ENCODE data around the gene MYO16.
"Not testable (repeated sequence)": the region's sequence is repeated elsewhere in the genome, so short reads cannot be mapped to it uniquely, and the experiment has no call there.

MYO16 gene

DNA sequence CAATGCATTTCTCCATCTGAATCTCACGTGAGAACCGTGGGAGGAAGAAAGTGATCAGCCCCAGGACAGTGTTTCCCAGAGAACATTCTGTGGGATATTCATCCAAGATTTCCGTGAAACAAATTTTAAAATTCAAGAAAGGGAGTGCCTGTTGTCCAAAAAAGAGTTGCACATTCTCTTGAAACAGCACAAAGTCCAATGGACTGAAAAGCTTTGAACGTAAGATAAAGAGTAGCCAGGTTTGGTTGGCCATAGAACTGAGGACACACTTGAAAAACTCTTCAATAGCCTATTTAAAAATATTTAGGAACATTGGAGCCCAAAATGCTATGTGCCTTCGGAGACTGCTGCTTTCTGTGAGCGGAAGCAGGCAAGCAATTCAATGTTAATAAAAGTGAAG lies 353.9 kb downstream of the MYO16 start:
- no peak for DNase-seq (ENCODE audit: low read depth)

- DNase-seq (ENCODE audit: low read depth): no peak
Observed at GRCh38 chr13:108984251-108984920, 355.0 kb downstream of the MYO16 start.

- no peak for DNase-seq (ENCODE audit: low read depth)
Observed at GRCh38 chr13:108985166-108985565, 355.8 kb downstream of the MYO16 start.

DNA sequence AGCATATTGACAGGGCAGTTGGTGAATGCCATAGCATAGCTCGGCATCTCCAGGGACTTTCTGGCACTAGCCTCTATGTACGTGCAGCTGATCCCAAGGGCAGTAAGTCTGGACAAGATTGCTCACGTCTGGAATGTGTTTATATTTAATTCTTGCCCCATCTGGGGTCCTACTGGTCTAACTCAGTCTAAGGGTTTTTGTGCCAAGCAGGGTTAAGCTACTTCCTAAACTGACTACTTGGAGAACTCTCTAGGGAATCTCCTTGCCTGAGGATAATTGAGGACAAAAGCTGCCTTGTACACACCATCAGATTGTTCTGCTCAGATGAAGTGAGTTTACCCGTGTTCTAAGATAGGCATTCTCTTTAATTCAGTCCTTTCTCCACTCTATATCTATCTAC lies 358.1 kb downstream of the MYO16 start:
- DNase-seq (ENCODE audit: low read depth): no peak

GRCh38 chr13:108987944-108988343 lies 358.5 kb downstream of the MYO16 start:
- no peak for DNase-seq (ENCODE audit: low read depth)

- not testable (repeated sequence) for DNase-seq (ENCODE audit: low read depth)
Observed at GRCh38 chr13:108991416-108991815, 362.0 kb downstream of the MYO16 start.

DNA sequence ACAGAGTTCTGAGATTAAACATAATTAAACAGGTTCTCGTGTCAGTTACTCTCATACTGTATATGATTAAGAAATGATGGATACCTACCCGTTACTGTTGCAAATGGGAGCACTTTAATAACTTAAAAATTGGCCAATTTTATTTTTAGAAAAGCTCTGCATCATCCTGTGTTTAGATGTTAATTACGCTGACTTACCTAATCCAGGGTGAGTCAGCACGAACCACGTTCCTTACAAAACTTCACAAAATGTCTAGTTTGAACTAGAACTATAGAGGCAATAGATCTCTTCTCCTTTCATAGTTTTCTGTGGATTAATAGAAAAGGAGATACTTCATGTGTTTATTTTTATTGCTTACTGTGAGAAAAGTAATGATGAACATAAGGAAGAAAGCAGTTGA lies 363.9 kb downstream of the MYO16 start:
- DNase-seq (ENCODE audit: low read depth): no peak

DNA sequence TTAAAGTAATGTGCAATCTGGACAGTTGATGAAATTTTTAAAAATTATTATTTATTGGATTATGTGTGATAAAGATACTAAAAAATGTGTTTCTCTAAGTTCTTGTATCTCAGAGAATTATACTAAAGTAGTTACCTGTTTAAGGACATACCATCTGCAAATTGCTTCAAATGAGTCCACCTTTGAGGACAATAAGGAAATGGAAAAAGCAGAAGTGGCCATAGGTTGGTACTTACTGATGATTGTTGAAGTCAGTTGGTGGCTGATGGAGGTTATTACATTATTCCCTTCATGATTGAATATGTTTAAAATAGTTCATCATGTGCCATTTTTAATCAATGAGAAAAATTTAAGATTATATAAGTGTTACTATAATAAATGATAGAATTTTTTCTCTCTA lies 367.0 kb downstream of the MYO16 start:
- no peak for DNase-seq (ENCODE audit: low read depth)

DNA sequence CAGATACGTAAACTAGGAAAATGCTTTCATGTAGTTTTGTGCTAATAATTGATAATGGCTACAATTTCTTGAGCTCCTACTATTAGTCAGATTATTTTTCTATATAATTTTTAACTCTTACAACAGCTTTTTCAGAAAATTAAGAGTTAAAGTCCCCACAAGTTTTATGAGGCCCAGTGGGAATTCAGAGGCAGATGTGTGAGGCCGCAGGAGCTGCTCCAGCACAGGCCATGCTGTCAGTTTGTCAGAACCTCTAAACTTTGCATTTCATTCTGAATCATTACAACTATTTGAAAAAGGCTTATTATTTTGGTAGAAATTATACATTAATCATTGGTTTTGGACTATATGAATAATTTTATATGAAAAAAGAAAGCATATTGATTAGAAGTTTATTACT lies 370.8 kb downstream of the MYO16 start:
- DNase-seq (ENCODE audit: low read depth): no peak

DNA sequence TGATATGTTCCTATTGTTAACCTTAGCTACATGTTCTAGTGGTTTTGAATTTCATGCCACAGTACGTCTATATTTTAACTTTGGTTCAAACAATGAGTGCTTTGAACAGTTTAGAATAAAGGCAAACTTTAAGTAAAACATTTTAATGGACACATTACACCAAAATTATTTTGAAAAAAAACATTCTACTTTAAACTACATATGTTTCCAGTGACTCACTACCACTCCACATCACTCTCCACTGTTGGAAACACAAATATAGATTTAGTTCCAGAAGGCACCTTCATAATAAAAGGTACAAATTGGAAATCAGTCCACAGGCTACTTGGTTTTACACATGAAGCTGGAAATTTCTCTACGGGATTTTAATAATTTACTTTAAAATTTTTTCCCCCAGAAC lies 373.5 kb downstream of the MYO16 start:
- DNase-seq (ENCODE audit: low read depth): no peak

GRCh38 chr13:109007946-109008345 lies 378.5 kb downstream of the MYO16 start:
- no peak for DNase-seq (ENCODE audit: low read depth)

GRCh38 chr13:109009756-109010155 lies 380.3 kb downstream of the MYO16 start:
- no peak for DNase-seq (ENCODE audit: low read depth)

DNA sequence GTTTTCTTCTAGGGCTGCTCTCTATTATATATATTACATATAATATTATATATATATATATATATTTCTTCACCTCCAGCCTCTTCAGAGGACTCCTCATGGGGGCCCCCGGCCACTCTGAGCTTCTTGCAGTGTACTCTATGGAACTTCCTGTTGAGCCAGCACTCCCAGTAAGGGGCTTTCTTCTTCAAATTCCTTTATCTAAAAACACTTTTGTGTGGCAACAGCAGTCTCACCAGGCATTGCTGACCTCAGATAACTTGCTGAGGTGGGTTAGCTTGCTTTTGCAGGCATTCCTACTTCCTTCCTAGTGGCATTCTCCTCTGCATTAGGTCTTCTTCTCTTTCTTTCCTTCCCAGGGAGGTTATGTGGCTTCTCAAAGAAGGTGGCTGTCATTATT lies 381.5 kb downstream of the MYO16 start:
- DNase-seq (ENCODE audit: low read depth): no peak

DNA sequence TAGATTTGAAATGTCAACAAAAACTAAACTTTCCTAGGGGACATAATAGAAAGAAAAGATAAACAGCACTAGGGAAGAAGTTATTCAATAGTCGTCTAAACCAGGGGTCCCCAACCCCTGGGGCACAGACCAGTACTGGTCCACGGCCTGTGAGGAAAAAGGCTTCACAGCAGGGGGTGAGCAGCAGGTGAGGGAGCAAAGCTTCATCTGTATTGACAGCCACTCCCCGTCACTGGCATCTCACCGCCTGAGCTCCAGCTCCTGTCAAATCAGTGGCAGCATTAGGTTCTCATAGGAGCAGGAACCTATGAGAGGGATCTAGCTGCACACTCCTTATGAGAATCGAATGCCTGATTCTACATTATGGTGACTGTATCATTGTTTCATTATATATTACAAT lies 382.7 kb downstream of the MYO16 start:
- no peak for DNase-seq (ENCODE audit: low read depth)

GRCh38 chr13:109021558-109021957 lies 392.1 kb downstream of the MYO16 start:
- DNase-seq (ENCODE audit: low read depth): no peak

GRCh38 chr13:109024611-109025010 lies 395.2 kb downstream of the MYO16 start:
- no peak for DNase-seq (ENCODE audit: low read depth)

DNA sequence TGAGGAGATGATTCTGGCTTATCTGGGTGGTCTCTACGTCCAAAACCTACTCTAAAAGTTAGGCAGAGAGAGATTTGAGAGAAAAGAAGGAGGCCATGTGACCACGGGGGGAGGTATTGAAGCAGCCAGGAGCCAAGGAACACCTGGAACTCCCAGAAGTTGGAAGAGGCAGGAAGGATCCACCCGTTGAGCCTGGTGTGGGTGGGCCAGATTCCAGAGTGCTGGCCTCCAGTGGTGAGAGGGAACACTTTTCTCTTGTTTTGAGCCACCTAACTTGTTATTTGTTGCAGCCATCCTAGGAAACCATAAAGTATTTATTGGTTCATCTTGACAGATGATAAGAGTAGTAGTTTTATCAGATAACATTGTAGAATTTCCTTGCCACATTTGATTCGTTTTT lies 396.9 kb downstream of the MYO16 start:
- no peak for DNase-seq (ENCODE audit: low read depth)

- no peak for DNase-seq (ENCODE audit: low read depth)
Observed at GRCh38 chr13:109028624-109029023, 399.2 kb downstream of the MYO16 start.

GRCh38 chr13:109033090-109033489 lies 403.7 kb downstream of the MYO16 start:
- no peak for DNase-seq (ENCODE audit: low read depth)

- DNase-seq (ENCODE audit: low read depth): no peak
Observed at GRCh38 chr13:109036078-109036780, 406.8 kb downstream of the MYO16 start.

GRCh38 chr13:109043636-109044035 lies 414.2 kb downstream of the MYO16 start:
- no peak for DNase-seq (ENCODE audit: low read depth)

DNA sequence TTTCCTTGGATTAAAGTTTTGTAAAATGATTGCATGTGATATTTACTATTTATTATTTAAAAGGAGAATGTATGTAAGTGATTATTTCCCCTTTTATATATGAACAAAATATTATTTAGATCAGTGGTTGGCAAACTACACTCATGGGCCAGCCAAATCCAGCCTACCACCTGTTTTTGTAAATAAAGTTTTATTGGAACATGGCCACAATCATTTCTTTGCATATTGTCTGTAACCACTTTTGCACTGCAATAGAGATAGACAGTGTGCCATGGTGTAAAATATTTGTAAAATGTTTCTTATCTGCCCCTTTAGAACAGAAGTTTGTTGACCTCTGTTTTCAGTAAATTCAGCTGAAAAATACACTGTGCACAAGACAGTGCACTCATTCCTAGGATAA lies 426.4 kb downstream of the MYO16 start:
- DNase-seq (ENCODE audit: low read depth): no peak

DNA sequence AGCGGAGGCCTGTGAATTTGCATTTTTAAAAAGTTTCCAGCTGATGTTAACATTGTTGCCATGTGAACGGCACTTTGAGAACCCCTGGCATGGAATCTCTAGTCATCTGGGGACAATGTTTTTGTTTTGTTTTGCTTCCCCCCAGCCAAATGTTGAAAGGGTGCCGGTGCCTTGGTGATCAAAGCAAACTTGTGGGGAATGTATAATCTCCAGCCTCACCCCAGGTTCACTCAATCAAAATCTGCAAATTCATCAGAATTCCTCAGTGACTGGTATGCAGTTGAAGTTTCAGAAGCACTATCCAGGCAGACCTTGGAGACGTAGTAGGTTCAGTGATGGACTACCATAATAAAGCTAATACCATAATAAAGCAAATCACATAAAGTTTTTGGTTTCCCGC lies 428.7 kb downstream of the MYO16 start:
- DNase-seq (ENCODE audit: low read depth): no peak

- no peak for DNase-seq (ENCODE audit: low read depth)
Observed at GRCh38 chr13:109072505-109072904, 443.1 kb downstream of the MYO16 start.
